K562 (cell line): ENCODE measurements around the gene UBE2E1. TPM values are rescaled to one million over a fixed set of nuclear protein-coding genes. Genes with fewer than 3 reads are reported as not detected.

ENCODE experiments used
- ATAC-seq: fragments of 200-7000 bp; cut with Tn5 transposase; 3 replicates; pipeline ENCODE4 v1.9.1; 2020; ENCODE audit warnings: moderate library complexity
- BruUV-seq: library from RNA; stranded (reverse); fragments of 400-500 nt; replicated peaks from 2 replicates; lab custom pipeline; 2021; lab: Mats Ljungman, UMichigan
- CTCF ChIA-PET: fragments of 300-600 bp; formaldehyde crosslinking; extraction: SDS; loops from one replicate; lab custom pipeline; 2021; ENCODE audit warnings: low intra/inter-chr PET ratio; lab: Yijun Ruan, JAX
- POLR2A ChIA-PET: fragments of 300-600, 350-650 bp; sonication (Branson Sonifier 250); formaldehyde crosslinking; extraction: SDS; loops from one replicate; lab custom pipeline; 2021; ENCODE audit warnings: antibody characterized with exemption, inconsistent platforms; lab: Yijun Ruan, JAX
- DNase-seq, 4 experiments: peaks; one replicate each; pipeline versions ENCODE4 v3.0.0 to v3.0.0-alpha.2; 2011 to 2018; ENCODE audit warnings: low spot score in 3 of 4, mixed read lengths in 3 of 4; ENCODE audit errors: extremely low read depth in 1 of 4
- FAIRE-seq: peaks from 2 replicates; lab custom pipeline; 2011; peaks lifted over from hg19 to GRCh38; lab: Jason Lieb, UNC
- H2AFZ ChIP-seq: 2 replicates; pipeline ENCODE4 v1.6.0; 2011; ENCODE audit warnings: low read depth, low read length, control low read depth, inconsistent platforms
- H3K27ac ChIP-seq: fragments of 200-600 bp; 3 replicates; pipeline ENCODE4 v1.8.0; 2011; ENCODE audit warnings: low read depth, mild to moderate bottlenecking, control low read depth, inconsistent platforms, low read length, moderate library complexity, mixed read lengths; ENCODE audit errors: extremely low read depth
- H3K27me3 ChIP-seq, 2 experiments: fragments of 300-600 bp in 1 of 2; 2 replicates in 1 of 2; 3 replicates in 1 of 2; pipeline versions ENCODE4 v1.6.0 to v1.8.0; 2011; ENCODE audit warnings: inconsistent platforms in 2 of 2, low read length in 2 of 2, mild to moderate bottlenecking in 1 of 2, mixed read lengths in 1 of 2, moderate library complexity in 1 of 2; ENCODE audit not compliant: control insufficient read depth in 2 of 2, insufficient read depth in 2 of 2
- H3K36me3 ChIP-seq: fragments of 300-600 bp; 3 replicates; pipeline ENCODE4 v1.8.0; 2011; ENCODE audit warnings: mild to moderate bottlenecking, low read length, inconsistent platforms; ENCODE audit not compliant: control insufficient read depth, insufficient read depth
- H3K4me1 ChIP-seq, 2 experiments: fragments of 200-600 bp in 1 of 2; replicated peaks in 1 of 2; 2 replicates in 1 of 2; 3 replicates in 1 of 2; pipeline versions ENCODE4 v1.5.1 to v1.8.0; 2011; ENCODE audit warnings: inconsistent platforms in 2 of 2, low read length in 2 of 2, mild to moderate bottlenecking in 1 of 2, mixed read lengths in 1 of 2, moderate library complexity in 1 of 2; ENCODE audit not compliant: control insufficient read depth in 2 of 2, insufficient read depth in 2 of 2
- H3K4me2 ChIP-seq: 2 replicates; pipeline ENCODE4 v1.6.1; 2011; ENCODE audit warnings: low read length, control low read depth, inconsistent platforms, mixed read lengths; ENCODE audit not compliant: insufficient read depth
- H3K4me3 ChIP-seq: fragments of 200-600 bp; sonication (generic), shearing (Covaris generic); 2 replicates; pipeline ENCODE4 v1.5.1; 2016; ENCODE audit warnings: control low read depth, inconsistent platforms
- H3K79me2 ChIP-seq: fragments of 200-600 bp; 3 replicates; pipeline ENCODE4 v1.8.0; 2011; ENCODE audit warnings: low read length, inconsistent platforms; ENCODE audit not compliant: control insufficient read depth, insufficient read depth
- H3K9ac ChIP-seq, 2 experiments: 2 replicates each; pipeline versions ENCODE4 v1.6.0 to v1.6.1; 2011; ENCODE audit warnings: low read depth in 2 of 2, low read length in 2 of 2, control low read depth in 1 of 2, inconsistent platforms in 1 of 2, mild to moderate bottlenecking in 1 of 2, mixed read lengths in 1 of 2; ENCODE audit not compliant: insufficient read depth in 1 of 2
- H3K9me1 ChIP-seq: one replicate; pipeline ENCODE4 v1.6.0; 2011; ENCODE audit warnings: inconsistent platforms, mild to moderate bottlenecking, low read length, moderate library complexity; ENCODE audit not compliant: control insufficient read depth, insufficient read depth
- H3K9me3 ChIP-seq: replicated peaks from 2 replicates; pipeline ENCODE4 v1.5.1; 2011; ENCODE audit warnings: low read depth, low read length, inconsistent platforms; ENCODE audit not compliant: control insufficient read depth, insufficient read depth
- H4K20me1 ChIP-seq: replicated peaks from 2 replicates; pipeline ENCODE4 v1.6.1; 2011; ENCODE audit warnings: low read length, inconsistent platforms, mixed read lengths; ENCODE audit not compliant: control insufficient read depth, insufficient read depth
- FOXK2 ChIP-seq, 2 experiments: fragments of 450-650 bp; IDR thresholded peaks in 1 of 2; conservative IDR thresholded peaks in 1 of 2; 2 replicates each; pipeline ENCODE4 v1.6.1; 2016; ENCODE audit warnings: low read depth in 2 of 2, mild to moderate bottlenecking in 1 of 2
- HLTF ChIP-seq: fragments of 450-650 bp; IDR thresholded peaks from 2 replicates; pipeline ENCODE4 v1.6.1; 2016
- KDM4B ChIP-seq, 2 experiments: fragments of 450-650 bp in 1 of 2; sonication (generic) in 1 of 2; IDR thresholded peaks; 2 replicates each; pipeline ENCODE4 v1.6.1; 2016 to 2017; ENCODE audit warnings: borderline replicate concordance in 2 of 2, antibody characterized with exemption in 1 of 2, low read depth in 1 of 2, mild to moderate bottlenecking in 1 of 2
- PTRF ChIP-seq: fragments of 450-650 bp; IDR thresholded peaks from 2 replicates; pipeline ENCODE4 v1.6.1; 2016; ENCODE audit warnings: mild to moderate bottlenecking, missing genetic modification characterization, missing compliant biosample characterization
- ZBED1 ChIP-seq: IDR thresholded peaks from 2 replicates; pipeline ENCODE4 v1.6.1; 2014
- ZNF212 ChIP-seq: fragments of 450-650 bp; formaldehyde crosslinking; IDR thresholded peaks from 2 replicates; pipeline ENCODE4 v1.4.0; 2020; ENCODE audit warnings: mild to moderate bottlenecking
- ZNF586 ChIP-seq: fragments of 450-650 bp; formaldehyde crosslinking; conservative IDR thresholded peaks from 2 replicates; pipeline ENCODE4 v1.4.0; 2020; ENCODE audit warnings: mild to moderate bottlenecking, moderate library complexity
- WGBS: fragments of 100-300 bp; shearing (Covaris generic); methylation state at CpG from one replicate; pipeline ENCODE4 v1.1.6; 2016; ENCODE audit warnings: low coverage, mixed read lengths; ENCODE audit not compliant: insufficient coverage; ENCODE audit errors: missing lambda C conversion rate; 5-methylcytosine and 5-hydroxymethylcytosine counted together
- in situ Hi-C: fragments of 300-500 bp; cut with MboI; formaldehyde crosslinking; loops from 4 replicates; pipeline ENCODE4 v1.15.0; 2018; ENCODE audit warnings: inconsistent platforms, mixed read lengths
- intact Hi-C: fragments of 100-400 bp; cut with micrococcal nuclease; formaldehyde crosslinking; loops from 2 replicates; pipeline ENCODE4 v1.14.2; 2022
- polyA plus RNA-seq, 8 experiments: library from polyadenylated mRNA; depleted of rRNA in 4 of 8; stranded (reverse) in 5 of 8; unstranded in 3 of 8; fragments of >200 nt; fragmentation: Nextera tagmentation in 2 of 8; fragmentation: Illumina TruSeq in 1 of 8; extraction: Ambion mirVana in 2 of 8; extraction: Trizol in 1 of 8; gene quantifications; 2 replicates each; pipeline versions ENCODE4 v1.2.1 to v1.2.3, GENCODE V29; 2011 to 2014; ENCODE audit warnings: inconsistent platforms in 1 of 8, missing spikeins in 1 of 8
- total RNA-seq, 7 experiments: library from RNA; depleted of rRNA in 6 of 7; stranded (reverse); fragments of >200 nt in 6 of 7; fragmentation: Illumina TruSeq in 2 of 7; extraction: Trizol in 2 of 7; gene quantifications; 2 replicates each; pipeline versions ENCODE4 v1.2.1 to v1.2.3, GENCODE V29; 2011 to 2021; ENCODE audit warnings: low replicate concordance in 1 of 7

Gene UBE2E1
- total and polyA plus RNA-seq, 9 of the 15 experiments (the other 6 are each of a cell fraction or from before 2014, with no cell fraction given), result 54.4 to 294 (median 165) TPM

DNA sequence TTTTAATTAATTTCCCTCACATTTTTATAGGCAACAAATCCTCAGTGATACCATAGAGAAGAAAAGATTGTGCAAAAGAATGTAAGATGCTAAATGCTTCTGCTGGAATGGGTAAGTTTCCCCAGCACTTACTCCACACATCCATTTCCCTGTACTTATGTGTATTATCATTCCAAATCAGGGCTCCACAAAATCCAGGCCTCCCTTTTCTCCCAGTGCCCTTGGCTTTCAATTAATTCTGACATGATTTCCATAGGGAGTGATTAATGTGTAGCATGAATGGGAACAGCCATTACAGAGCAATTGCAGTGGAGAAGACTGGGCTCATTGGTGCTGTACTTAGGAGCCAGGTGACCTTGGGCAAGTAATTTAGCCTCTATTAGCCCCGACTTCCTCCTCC is 41.3 kb upstream of the UBE2E1 start:
- ChIA-PET CTCF (no interaction called here), POLR2A (no interaction called here)
- Histone ChIP-seq H3K9me1 (no peaks in the 10 kb centered on the region), H3K79me2 (no peaks in the 10 kb centered on the region), H2AFZ (no peak overlapping the region), H3K4me3 (no peak overlapping the region), H4K20me1 (no peaks in the 10 kb centered on the region), H3K27ac (no peak overlapping the region), H3K9ac (no peak overlapping the region), H3K4me2 (no peak overlapping the region), H3K4me1 (no peaks in the 10 kb centered on the region), H3K9me3 (no peaks in the 10 kb centered on the region), H3K36me3 (no peaks in the 10 kb centered on the region), H3K27me3 (peaks cover 26 to 36% of the 10 kb centered on the region in 2 experiments)
- WGBS, result 6% methylated on average over 1 of the region's 1 CpG
- TF ChIP-seq ZNF586, result no peak
- BruUV-seq, result no TSS peak
- DNase-seq (no peak), FAIRE-seq (no peak), ATAC-seq (no peak)
- intact Hi-C loops, result no loop called here
- in situ Hi-C loops, result no loop called here

DNA sequence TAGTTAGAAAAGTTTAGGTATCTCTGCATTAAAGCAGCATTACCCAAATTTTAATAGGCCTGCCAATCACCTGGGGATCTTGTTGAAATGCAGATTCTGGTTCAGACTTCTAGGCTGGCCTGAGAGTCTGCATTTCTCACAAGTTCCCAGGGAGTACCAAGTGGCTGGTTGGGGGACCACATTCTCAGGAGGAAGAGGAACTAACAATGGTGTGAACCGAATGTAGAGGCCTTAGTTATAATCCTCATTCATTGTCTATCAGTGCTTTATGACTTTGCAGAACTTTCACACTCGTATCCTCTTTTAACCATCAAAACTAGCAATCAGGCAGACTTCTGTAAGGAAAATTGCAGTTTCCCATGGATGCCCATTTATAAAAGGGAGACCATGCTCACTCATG is 38.2 kb upstream of the UBE2E1 start:
- Histone ChIP-seq H3K27ac (no peak overlapping the region), H3K4me2 (no peak overlapping the region), H3K9me1 (no peaks in the 10 kb centered on the region)
- CTCF ChIA-PET, result no interaction called here
- BruUV-seq, result no TSS peak
- WGBS, result 0% methylated on average over 2 of the region's 2 CpGs
- in situ Hi-C loops, result no loop called here
- FAIRE-seq, result no peak
- intact Hi-C loops, result no loop called here
- TF ChIP-seq HLTF, result no peak
- no peak for TF ChIP-seq FOXK2 (conservative IDR thresholded peaks at IDR 0.05 in 1 of 2, IDR thresholded peaks at IDR 0.05 in 1 of 2; ENCODE audit: low read depth in 2 of 2)
- no peak for TF ChIP-seq KDM4B (IDR thresholded peaks at IDR 0.05; ENCODE audit: borderline replicate concordance in 2 of 2, low read depth in 1 of 2)
- TF ChIP-seq ZNF212, result no peak
- no peak for TF ChIP-seq PTRF (tag)
- TF ChIP-seq ZBED1, result no peak
- TF ChIP-seq, all 486 proteins: peak for 0
- H3K4me3 ChIP-seq, result no peak overlapping the region
- POLR2A ChIA-PET, result no interaction called here
- no peaks in the 10 kb centered on the region for H3K79me2 ChIP-seq
- peaks cover 25 to 31% of the 10 kb centered on the region in 2 experiments; a peak in 4 of 5 replicates for H3K27me3 ChIP-seq
- no peak overlapping the region for H2AFZ ChIP-seq
- no peak for ATAC-seq
- no peaks in the 10 kb centered on the region for H3K4me1 ChIP-seq
- no peaks in the 10 kb centered on the region for H4K20me1 ChIP-seq
- H3K9me3 ChIP-seq, result no peaks in the 10 kb centered on the region
- H3K9ac ChIP-seq, result no peak overlapping the region
- H3K36me3 ChIP-seq, result no peaks in the 10 kb centered on the region
- no peak for DNase-seq
